Measurements from ENCODE around the gene LRRIQ3. TPM values are rescaled to one million over a fixed set of nuclear protein-coding genes. Genes with fewer than 3 reads are reported as not detected.
"Not testable (repeated sequence)": the region's sequence is repeated elsewhere in the genome, so short reads cannot be mapped to it uniquely, and the experiment has no call there.

The LRRIQ3 gene
- 0.13 and 0.51 TPM in 2 replicates for total RNA-seq

DNA sequence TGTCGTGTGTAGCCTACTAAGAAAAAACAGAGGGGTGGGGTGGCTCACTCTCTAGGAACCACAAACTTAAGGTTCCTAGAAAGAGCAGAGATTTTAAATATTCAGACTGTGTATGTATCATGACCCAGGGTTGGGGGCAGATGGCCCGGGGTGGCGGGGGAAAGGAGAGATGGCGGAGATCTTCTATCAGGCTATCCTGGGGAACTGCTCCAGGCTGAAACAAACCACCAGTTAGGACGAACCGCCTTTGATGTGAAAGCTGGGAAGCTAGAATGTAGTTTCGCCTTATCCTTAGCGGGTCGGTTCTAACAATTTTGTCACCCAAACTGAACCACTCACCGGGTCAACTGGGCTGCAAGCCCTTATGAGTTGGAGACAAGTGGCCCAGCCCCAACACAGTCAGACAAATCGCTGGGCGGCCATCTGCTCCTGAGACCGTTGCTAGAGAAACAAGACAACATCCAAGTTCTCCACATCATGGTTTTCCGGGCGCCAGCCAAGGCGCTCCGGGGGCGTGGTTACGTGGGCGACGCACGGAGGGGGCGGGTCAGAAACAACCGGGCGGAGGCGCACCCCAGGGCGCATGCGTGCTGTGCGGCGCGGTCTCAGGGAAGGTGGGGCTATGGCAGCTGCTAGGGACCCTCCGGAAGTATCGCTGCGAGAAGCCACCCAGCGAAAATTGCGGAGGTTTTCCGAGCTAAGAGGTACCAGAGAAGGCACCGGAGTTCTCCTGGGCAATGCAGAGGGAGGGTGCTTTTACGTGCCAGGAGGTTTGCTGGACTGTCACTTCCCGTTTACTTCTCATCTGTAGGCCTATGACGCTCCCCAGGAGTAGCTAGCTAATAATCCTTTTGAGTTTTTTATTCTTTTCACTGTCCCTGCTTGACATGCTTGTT is at the start of gene LRRIQ3, which contains the start of gene FPGT:
Gene LRRIQ3, minus strand, starts transcription at position 520 of the 896 bp plus-strand sequence. CDS start 14,492 bp downstream, outside the sequence.
Gene FPGT, plus strand, starts transcription at position 586 of the 896 bp plus-strand sequence. Its CDS starts 37 bp downstream, at position 623.
- peak; percentile 79 to 93 for DNase-seq (ENCODE audit: low read depth in 2 of 2)

DNA sequence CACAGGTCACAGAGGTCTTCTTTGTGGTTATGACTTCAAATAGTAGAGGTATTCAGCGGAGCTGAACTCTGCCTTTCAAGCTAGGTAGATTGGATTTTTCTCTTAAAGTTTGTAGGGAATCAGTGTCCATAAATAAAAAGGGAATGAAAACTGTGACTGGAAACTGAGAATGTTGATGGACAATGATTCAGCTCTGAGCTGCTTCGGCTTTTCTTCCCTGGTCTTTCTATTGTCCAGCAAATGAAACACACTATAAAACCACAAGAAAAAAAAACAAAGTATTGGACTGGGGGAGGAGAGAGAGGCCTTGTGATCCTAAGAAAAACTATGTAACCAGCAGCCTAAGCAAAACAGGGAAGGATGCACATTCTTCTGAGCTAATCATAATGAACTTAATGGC is 48.3 kb upstream of the LRRIQ3 start:
- DNase-seq (ENCODE audit: low read depth in 2 of 2): no peak

DNA sequence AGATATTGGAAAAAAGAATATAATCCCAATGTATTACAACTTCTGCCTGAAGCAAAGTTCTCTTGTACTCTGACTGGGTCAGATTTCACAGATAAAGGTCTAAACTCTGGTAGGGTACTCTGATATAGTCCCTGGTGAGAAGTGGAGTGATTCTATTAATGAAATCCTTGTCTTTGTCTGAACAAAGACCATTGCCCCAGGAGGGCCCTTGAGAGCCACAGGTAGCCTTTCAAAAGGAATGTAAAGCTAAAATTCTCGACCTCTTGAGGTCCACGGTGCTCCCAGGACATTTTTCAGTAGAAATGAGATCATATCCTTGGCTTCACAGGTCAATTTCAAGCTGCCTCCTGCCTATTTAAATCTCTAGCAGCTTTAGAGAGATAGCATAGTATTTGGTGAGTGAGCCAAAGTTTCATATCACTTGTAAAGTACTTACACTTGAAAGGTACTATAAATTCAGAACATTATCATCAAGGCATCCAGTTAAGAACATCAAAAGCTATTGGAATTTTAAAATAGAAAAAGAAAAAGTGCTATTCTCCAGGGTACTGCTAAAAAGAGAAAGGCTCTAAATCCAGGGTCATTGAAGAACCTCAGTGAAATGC is 47.3 kb upstream of the LRRIQ3 start:
- no peak for DNase-seq (ENCODE audit: low read depth in 2 of 2)

- DNase-seq (ENCODE audit: low read depth in 2 of 2): no peak
Measured at GRCh38 chr1:74237787-74238186, 39.8 kb upstream of the LRRIQ3 start.

DNA sequence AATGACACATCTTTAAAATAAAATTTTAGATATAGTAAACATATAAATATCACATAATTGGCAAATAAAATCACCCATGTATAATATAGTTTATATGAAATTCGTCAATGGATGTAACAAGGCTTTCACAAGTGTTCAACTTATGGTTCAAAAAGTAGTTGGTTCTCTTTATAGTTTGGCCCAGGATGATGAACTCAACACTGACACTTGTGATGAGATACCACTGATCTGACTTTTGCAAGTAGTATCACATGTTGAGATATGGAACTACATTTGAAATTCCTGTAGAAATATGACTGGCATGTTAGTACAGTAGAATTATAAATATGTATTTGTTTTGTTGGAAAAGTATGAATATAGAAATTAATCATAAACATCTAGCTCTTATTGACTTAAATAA is 39.1 kb upstream of the LRRIQ3 start:
- DNase-seq (ENCODE audit: low read depth in 2 of 2): no peak

GRCh38 chr1:74236440-74236839 is 38.5 kb upstream of the LRRIQ3 start:
- no peak for DNase-seq (ENCODE audit: low read depth in 2 of 2)

GRCh38 chr1:74235153-74235552 is 37.2 kb upstream of the LRRIQ3 start, which contains the start of gene TNNI3K:
TNNI3K (plus strand) TSS chr1:74235387; CDS start chr1:74235452, 65 bp downstream.
- no peak for DNase-seq (ENCODE audit: low read depth in 2 of 2)

DNA sequence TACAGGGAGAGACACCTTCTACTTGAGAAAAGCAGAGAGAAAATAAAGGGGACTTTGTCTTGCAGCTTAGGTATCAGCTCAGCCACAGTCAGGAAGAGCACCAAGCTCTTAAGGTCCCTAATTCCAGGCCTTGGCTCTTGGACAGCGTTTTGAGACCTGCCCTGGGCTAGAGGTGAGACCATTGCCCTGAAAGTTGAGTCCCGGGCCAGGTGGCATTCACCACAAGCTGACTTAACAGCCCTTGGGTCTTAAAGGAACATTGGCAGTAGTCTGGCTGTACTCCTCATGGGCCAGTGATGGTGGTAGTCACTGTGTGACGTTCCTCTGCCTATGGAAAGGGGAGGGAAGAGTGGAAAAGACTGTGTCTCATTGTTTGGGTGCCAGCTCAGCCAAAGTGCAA is 25.5 kb upstream of the LRRIQ3 start:
- DNase-seq (ENCODE audit: low read depth in 2 of 2): no peak

GRCh38 chr1:74222701-74223100 is 24.7 kb upstream of the LRRIQ3 start:
- no peak for DNase-seq (ENCODE audit: low read depth in 2 of 2)

GRCh38 chr1:74215229-74215628 is 17.3 kb upstream of the LRRIQ3 start:
- DNase-seq (ENCODE audit: low read depth in 2 of 2): no peak

DNA sequence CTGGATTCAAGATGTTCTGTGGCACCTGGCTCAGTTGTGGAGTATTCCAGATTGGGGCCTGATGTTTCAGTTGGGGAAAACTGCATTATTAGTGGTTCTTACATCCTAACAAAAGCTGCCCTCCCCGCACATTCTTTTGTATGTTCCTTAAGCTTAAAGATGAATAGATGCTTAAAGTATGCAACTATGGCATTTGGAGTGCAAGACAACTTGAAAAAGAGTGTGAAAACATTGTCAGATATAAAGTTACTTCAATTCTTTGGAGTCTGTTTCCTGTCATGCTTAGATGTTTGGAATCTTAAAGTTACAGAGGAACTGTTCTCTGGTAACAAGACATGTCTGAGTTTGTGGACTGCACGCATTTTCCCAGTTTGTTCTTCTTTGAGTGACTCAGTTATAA is 7.3 kb upstream of the LRRIQ3 start:
- DNase-seq (ENCODE audit: low read depth in 2 of 2): no peak

DNA sequence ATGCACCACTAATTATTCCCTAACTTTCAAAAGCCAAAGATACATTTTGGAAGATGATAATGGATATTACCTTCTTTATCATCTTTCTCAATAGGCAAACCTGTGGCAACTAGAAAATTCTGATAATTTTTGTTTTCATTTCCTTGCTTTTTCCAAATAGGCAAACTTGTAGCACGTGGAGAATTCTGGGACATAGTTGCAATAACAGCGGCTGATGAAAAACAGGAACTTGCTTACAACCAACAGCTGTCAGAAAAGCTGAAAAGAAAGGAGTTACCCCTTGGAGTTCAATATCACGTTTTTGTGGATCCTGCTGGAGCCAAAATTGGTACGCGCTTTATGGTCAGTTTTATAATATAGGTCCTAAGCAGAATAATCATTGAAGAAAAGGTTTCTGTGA is 1.5 kb upstream of the LRRIQ3 start:
- DNase-seq (ENCODE audit: low read depth in 2 of 2): no peak

GRCh38 chr1:74197255-74197654 is 721 bp downstream of the LRRIQ3 start:
- DNase-seq (ENCODE audit: low read depth in 2 of 2): no peak

GRCh38 chr1:74195339-74195738 is 2.6 kb downstream of the LRRIQ3 start:
- DNase-seq (ENCODE audit: low read depth in 2 of 2): no peak

GRCh38 chr1:74193908-74194307 is 4.1 kb downstream of the LRRIQ3 start:
- no peak for DNase-seq (ENCODE audit: low read depth in 2 of 2)

- no peak for DNase-seq (ENCODE audit: low read depth in 2 of 2)
Measured at GRCh38 chr1:74180490-74180889, 17.5 kb downstream of the LRRIQ3 start.

DNA sequence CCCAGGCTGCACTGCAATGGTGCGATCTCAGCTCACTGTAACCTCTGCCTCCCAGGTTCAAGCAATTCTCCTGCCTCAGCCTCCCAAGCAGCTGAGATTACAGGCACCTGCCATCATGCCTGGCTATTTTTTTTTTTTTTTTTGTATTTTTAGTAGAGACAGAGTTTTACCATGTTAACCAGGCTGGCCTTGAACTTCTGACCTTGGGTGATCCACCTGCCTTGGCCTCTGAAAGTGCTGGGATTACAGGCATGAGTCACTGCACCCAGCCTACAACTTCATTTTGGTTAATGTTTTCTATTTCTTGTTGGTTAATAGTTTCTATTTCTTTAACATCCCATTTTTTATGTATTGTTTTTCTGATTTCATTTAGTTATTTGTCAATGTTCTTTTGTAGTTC is 23.6 kb downstream of the LRRIQ3 start:
- DNase-seq (ENCODE audit: low read depth in 2 of 2): not testable (repeated sequence)

GRCh38 chr1:74162333-74162732 is 35.6 kb downstream of the LRRIQ3 start:
- no peak for DNase-seq (ENCODE audit: low read depth in 2 of 2)

DNA sequence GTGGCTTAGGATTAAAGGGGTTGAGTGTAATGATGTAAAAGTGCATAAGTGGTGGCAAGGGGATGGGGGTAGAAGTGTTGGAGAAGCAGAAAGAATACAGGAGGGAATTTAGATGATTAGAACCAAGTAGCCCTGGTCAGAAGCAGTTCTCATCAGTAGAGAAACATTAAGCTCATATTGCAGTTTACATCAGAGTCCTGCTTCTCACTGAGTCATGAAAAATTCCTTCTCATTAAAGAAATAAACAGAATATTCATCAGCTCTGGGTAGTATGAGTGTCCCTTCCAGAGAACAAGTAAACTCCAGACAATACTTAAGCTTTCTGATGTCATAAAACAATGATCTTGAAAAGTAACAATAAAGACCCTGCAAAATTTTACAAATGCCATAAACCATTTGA is 36.5 kb downstream of the LRRIQ3 start:
- DNase-seq (ENCODE audit: low read depth in 2 of 2): no peak

DNA sequence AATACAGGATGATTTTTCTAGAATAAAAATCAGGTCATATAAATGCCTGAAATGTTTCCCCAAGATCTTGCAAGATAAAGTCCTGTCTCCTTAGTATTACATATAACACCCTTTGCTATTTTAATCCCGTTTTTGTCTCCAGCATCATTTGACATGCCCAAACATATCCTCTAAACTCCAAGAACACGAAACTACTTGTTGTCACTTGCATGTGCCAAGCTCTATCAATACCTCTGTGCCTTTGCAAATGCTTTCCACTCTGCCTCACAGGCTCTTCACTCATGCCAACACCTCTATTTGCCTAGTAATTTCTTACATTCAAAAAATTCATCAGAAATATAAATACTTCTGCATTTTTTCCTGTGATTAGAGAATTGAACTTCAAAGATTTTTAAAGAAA is 37.9 kb downstream of the LRRIQ3 start:
- no peak for DNase-seq (ENCODE audit: low read depth in 2 of 2)

DNA sequence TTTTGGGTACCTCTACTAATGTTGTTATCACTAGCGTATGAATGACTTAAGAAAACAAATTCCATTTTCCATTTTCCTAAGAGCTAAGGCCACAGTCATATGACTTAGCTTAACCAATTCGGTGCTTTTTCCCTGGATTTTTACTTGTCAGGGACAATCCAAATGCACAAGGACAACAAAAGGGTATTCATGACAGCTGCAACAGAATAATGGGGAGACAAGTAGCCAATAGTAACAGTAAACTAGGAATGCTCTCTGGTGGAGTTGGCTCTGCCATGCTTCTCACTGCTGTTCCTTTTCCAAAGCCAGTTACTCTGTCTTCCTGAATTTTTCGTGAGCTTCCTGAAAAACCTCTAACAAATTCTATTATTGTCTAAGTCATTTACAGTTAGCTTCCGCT is 52.9 kb downstream of the LRRIQ3 start:
- DNase-seq (ENCODE audit: low read depth in 2 of 2): no peak

- not testable (repeated sequence) for DNase-seq (ENCODE audit: low read depth in 2 of 2)
Measured at GRCh38 chr1:74117370-74117769, 80.6 kb downstream of the LRRIQ3 start.

GRCh38 chr1:74113333-74113732 is 84.6 kb downstream of the LRRIQ3 start:
- DNase-seq (ENCODE audit: low read depth in 2 of 2): no peak
